Sigmoid colon (tissue), 7 donors: ENCODE data around the gene YJEFN3. TPM values are rescaled to one million over a fixed set of nuclear protein-coding genes. Genes with fewer than 3 reads are reported as not detected.

ENCODE experiments used
- DNase-seq: peaks from one replicate; pipeline ENCODE4 v3.0.0-alpha.2; 2019
- H3K27ac ChIP-seq, 4 donors: fragments of 200-600 bp; sonication (generic); one replicate each; pipeline ENCODE4 v1.5.1; 2016 to 2019; ENCODE audit warnings: mild to moderate bottlenecking in 1 of 4
- H3K27me3 ChIP-seq, 3 donors: fragments of 200-600 bp; sonication (generic); one replicate each; pipeline ENCODE4 v1.5.1; 2019; ENCODE audit warnings: mild to moderate bottlenecking in 1 of 3
- H3K36me3 ChIP-seq, 4 donors: fragments of 200-600 bp; sonication (generic); one replicate each; pipeline ENCODE4 v1.5.1; 2016 to 2019
- H3K4me1 ChIP-seq, 4 donors: fragments of 200-600 bp; sonication (generic); one replicate each; pipeline ENCODE4 v1.5.1; 2017 to 2019
- H3K4me3 ChIP-seq, 4 donors: fragments of 200-600 bp; sonication (generic); one replicate each; pipeline ENCODE4 v1.5.1; 2017 to 2019; ENCODE audit warnings: mild to moderate bottlenecking in 2 of 4, moderate library complexity in 1 of 4
- H3K9me3 ChIP-seq, 4 donors: fragments of 200-600 bp in 3 of 4; sonication (generic) in 3 of 4; one replicate each; pipeline versions ENCODE4 v1.5.1 to v1.6.1; 2013 to 2019
- EP300 ChIP-seq, 4 donors: sonication (generic); formaldehyde crosslinking; IDR thresholded peaks; one replicate each; pipeline ENCODE4 v1.6.1; 2017; ENCODE audit warnings: antibody characterized with exemption in 4 of 4
- POLR2A ChIP-seq, 2 donors: fragments of 450-650 bp; IDR thresholded peaks; one replicate each; pipeline ENCODE4 v1.6.1; 2016; ENCODE audit warnings: antibody characterized with exemption in 2 of 2, mild to moderate bottlenecking in 2 of 2, moderate library complexity in 2 of 2
- POLR2AphosphoS5 ChIP-seq, 4 donors: sonication (generic); formaldehyde crosslinking; IDR thresholded peaks; one replicate each; pipeline ENCODE4 v1.6.1; 2017; ENCODE audit warnings: antibody characterized with exemption in 4 of 4
- WGBS, 2 donors: extraction: QIAGEN DNeasy Blood & Tissue Kit; methylation state at CpG; one replicate each; pipeline ENCODE4 v1.1.7; 2013; 5-methylcytosine and 5-hydroxymethylcytosine counted together
- intact Hi-C: fragments of 100-400 bp; cut with DNase I; formaldehyde crosslinking; loops from one replicate; pipeline ENCODE4 v1.15.1; 2023
- polyA plus RNA-seq, 3 donors: library from polyadenylated mRNA; stranded (reverse); fragments of 200-250 nt; gene quantifications; one replicate each; pipeline ENCODE4 v1.2.3, GENCODE V29; 2013
- total RNA-seq, 4 donors: library from RNA; depleted of rRNA; stranded (reverse); fragments of >200 nt; gene quantifications; one replicate each; pipeline ENCODE4 v1.1.0, GENCODE V29; 2016
- TF ChIP-seq, protein P1 (sequence below), 4 experiments: fragments of 450-650 bp in 3 of 4; fragments of 200-600 bp in 1 of 4; IDR thresholded peaks; one replicate each; pipeline ENCODE4 v1.5.1; 2016 to 2019; ENCODE audit warnings: antibody characterized with exemption in 4 of 4, mild to moderate bottlenecking in 3 of 4, moderate library complexity in 2 of 4
- donor health status: healthy with polysubstance abuse.
- donor health status: Bipolar disorder and iron deficiency.
- donor health status: healthy.

Gene YJEFN3
- total and polyA plus RNA-seq, 7 donors = 0.71 to 14.4 (median 2.2) TPM; not detected in 2

DNA sequence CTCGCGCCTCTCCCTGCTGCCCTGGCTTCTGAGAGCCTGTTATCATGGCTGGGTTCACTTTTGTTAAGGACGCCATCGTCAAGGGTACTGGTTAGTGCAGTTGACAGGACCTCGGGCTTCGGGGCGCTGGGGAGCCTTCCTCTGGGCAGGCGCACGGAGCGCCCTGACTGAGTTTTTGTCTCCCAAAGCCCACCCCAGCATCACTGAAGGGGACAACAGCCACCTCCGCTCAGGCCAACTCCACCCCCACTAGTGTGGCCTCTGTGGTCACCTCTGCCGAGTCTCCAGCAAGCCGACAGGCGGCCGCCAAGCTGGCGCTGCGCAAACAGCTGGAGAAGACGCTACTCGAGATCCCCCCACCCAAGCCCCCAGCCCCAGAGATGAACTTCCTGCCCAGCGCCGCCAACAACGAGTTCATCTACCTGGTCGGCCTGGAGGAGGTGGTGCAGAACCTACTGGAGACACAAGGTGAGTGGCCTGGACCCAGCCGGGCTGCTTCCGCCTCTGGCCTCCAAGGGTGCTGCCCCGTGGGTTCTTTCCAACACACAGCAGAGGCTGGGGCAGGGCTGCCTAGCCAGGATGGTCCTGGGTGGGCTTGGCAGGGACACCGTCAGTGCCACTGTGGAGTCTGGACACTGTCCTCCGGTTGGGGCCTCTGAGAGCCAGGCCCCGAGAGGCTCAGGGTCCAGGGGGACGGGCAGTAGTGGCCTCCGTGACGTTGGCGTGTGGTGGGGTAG, 30.3 kb upstream of the YJEFN3 start:
- TF ChIP-seq POLR2A (IDR thresholded peaks at IDR 0.05) = no peak
- no peak for TF ChIP-seq POLR2AphosphoS5 (IDR thresholded peaks at IDR 0.05)
- TF ChIP-seq EP300 (IDR thresholded peaks at IDR 0.05) = no peak
- TF ChIP-seq, protein P1, sequence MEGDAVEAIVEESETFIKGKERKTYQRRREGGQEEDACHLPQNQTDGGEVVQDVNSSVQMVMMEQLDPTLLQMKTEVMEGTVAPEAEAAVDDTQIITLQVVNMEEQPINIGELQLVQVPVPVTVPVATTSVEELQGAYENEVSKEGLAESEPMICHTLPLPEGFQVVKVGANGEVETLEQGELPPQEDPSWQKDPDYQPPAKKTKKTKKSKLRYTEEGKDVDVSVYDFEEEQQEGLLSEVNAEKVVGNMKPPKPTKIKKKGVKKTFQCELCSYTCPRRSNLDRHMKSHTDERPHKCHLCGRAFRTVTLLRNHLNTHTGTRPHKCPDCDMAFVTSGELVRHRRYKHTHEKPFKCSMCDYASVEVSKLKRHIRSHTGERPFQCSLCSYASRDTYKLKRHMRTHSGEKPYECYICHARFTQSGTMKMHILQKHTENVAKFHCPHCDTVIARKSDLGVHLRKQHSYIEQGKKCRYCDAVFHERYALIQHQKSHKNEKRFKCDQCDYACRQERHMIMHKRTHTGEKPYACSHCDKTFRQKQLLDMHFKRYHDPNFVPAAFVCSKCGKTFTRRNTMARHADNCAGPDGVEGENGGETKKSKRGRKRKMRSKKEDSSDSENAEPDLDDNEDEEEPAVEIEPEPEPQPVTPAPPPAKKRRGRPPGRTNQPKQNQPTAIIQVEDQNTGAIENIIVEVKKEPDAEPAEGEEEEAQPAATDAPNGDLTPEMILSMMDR (IDR thresholded peaks at IDR 0.05) = no peak
- no peak overlapping the region for H3K27ac ChIP-seq
- no peak for DNase-seq
- H3K36me3 ChIP-seq = peaks cover 22 to 99% (median 65%) of the 10 kb centered on the region in 4 donors
- WGBS, 2 donors = 95 to 96% methylated on average over 33 of the region's 33 CpGs
- H3K27me3 ChIP-seq = no peaks in the 10 kb centered on the region
- intact Hi-C loops = no loop called here
- no peak overlapping the region for H3K4me3 ChIP-seq
- H3K9me3 ChIP-seq = no peaks in the 10 kb centered on the region
- H3K4me1 ChIP-seq = no peaks in the 10 kb centered on the region

DNA sequence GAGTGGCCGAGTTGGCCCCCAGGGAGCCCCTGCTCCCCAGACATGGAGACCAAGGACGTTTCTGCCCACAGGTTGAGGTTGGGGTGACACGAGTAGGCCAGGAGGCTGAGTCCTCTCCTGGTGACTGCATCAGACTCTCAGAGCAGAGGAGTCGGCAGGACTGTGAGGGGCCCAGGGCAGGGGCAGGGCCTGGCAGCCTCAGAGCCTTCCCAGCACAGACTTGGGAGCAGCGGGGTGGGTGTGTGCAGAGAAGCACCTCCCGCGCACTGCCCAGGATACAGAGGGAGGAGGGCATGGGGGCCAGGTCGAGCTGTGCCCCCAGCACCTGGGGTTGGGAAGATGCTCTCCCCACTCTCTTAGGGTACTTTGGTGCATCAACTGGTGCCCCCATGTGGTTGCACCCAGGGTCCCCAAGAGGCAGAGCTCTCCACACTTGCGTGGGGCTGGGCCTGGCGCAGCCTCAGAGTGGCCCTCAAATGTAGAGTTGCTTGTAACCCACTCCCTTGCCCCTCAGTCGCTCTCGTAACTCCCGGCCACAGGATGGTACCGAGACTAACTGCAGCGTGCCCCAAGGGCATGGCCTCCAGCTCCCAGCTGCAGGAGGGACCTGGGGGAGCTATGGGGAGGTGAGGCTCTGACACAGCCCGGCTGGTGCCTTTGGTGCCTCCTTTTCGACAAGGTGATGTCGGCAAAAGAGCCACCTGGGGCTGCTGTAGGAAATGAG, 29.3 kb upstream of the YJEFN3 start:
- Histone ChIP-seq H3K4me3 (no peak overlapping the region), H3K4me1 (no peaks in the 10 kb centered on the region), H3K9me3 (no peaks in the 10 kb centered on the region), H3K27me3 (no peaks in the 10 kb centered on the region), H3K27ac (no peak overlapping the region), H3K36me3 (peaks cover 25 to 98% (median 58%) of the 10 kb centered on the region in 4 donors)
- intact Hi-C loops = no loop called here
- DNase-seq = no peak
- TF ChIP-seq, protein P1 (IDR thresholded peaks at IDR 0.05) = no peak
- TF ChIP-seq POLR2A (IDR thresholded peaks at IDR 0.05) = no peak
- no peak for TF ChIP-seq EP300 (IDR thresholded peaks at IDR 0.05)
- TF ChIP-seq POLR2AphosphoS5 (IDR thresholded peaks at IDR 0.05) = no peak
- WGBS, 2 donors = 93% methylated on average over 18 of the region's 18 CpGs

DNA sequence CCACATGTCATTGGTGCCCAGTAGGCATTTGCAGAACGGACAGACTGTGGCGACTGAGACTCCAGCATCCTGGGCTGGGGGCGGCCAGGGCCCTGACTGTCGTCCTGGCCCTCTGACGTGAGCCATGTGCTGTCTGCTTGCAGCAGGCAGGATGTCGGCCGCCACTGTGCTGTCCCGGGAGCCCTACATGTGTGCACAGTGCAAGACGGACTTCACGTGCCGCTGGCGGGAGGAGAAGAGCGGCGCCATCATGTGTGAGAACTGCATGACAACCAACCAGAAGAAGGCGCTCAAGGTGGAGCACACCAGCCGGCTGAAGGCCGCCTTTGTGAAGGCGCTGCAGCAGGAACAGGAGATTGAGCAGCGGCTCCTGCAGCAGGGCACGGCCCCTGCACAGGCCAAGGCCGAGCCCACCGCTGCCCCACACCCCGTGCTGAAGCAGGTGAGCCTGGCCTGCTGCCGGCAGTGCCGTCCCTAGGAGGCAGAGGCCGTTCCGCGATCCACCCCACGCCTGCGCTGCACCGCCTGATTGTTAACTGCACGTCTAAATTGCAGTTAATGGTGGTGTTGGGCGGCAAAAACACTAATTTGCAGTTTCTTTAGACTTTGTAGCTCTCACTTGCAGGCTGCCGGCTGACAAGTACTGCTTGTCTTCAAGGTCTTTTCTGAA, 27.6 kb upstream of the YJEFN3 start:
- Histone ChIP-seq H3K27me3 (no peaks in the 10 kb centered on the region), H3K4me3 (no peak overlapping the region), H3K9me3 (no peaks in the 10 kb centered on the region), H3K36me3 (peaks cover 20 to 98% (median 64%) of the 10 kb centered on the region in 4 donors), H3K27ac (no peak overlapping the region), H3K4me1 (no peaks in the 10 kb centered on the region)
- DNase-seq = no peak
- TF ChIP-seq POLR2A (IDR thresholded peaks at IDR 0.05) (no peak), EP300 (IDR thresholded peaks at IDR 0.05) (no peak), POLR2AphosphoS5 (IDR thresholded peaks at IDR 0.05) (no peak)
- TF ChIP-seq, protein P1 (IDR thresholded peaks at IDR 0.05) = no peak
- intact Hi-C loops = no loop called here
- 90 to 92% methylated on average over 34 of the region's 34 CpGs for WGBS, 2 donors

DNA sequence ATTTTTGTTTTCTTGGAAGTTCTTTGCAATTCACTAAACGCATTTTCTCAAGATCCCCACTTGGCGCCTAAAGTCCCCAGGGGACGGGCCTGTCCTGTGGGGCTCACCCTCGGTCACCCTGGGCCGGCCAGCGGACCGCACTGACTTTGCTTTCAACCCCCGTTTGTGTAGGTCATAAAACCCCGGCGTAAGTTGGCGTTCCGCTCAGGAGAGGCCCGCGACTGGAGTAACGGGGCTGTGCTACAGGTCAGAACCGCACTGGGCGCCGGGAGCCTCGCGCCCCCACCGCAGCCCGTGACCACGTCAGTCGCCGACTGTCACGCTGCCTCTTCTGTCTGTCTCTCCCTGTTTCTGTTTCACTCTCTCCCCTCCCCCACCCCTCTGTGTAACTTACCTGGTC, 26.9 kb upstream of the YJEFN3 start:
- TF ChIP-seq, protein P1 (IDR thresholded peaks at IDR 0.05) = no peak
- TF ChIP-seq EP300 (IDR thresholded peaks at IDR 0.05) = no peak
- no peak for TF ChIP-seq POLR2AphosphoS5 (IDR thresholded peaks at IDR 0.05)
- TF ChIP-seq POLR2A (IDR thresholded peaks at IDR 0.05) = no peak
- Histone ChIP-seq H3K27me3 (no peaks in the 10 kb centered on the region), H3K4me1 (no peaks in the 10 kb centered on the region), H3K27ac (no peak overlapping the region), H3K4me3 (no peak overlapping the region), H3K9me3 (no peaks in the 10 kb centered on the region), H3K36me3 (peaks cover 15 to 98% (median 59%) of the 10 kb centered on the region in 4 donors)
- DNase-seq = no peak
- WGBS, 2 donors = 95% methylated on average over 26 of the region's 26 CpGs
- intact Hi-C loops = no loop called here
